K562 (cell line): ENCODE measurements around the gene EYA2.

Experiments used
- PHF20 ChIP-seq: fragments of 450-650 bp; IDR thresholded peaks from 2 replicates; pipeline ENCODE4 v1.6.1; 2018; ENCODE audit not compliant: partially characterized antibody
- RFX1 ChIP-seq: fragments of 450-650 bp; IDR thresholded peaks from 2 replicates; pipeline ENCODE4 v1.6.1; 2016; ENCODE audit warnings: mild to moderate bottlenecking, moderate library complexity
- RFX5 ChIP-seq: IDR thresholded peaks from 2 replicates; pipeline ENCODE4 v1.6.1; 2011; ENCODE audit warnings: low read depth, mild to moderate bottlenecking, improper control_type of control experiment, low read length
- SIX5 ChIP-seq, 2 experiments: IDR thresholded peaks; 2 replicates each; pipeline ENCODE4 v1.6.1; 2011; ENCODE audit warnings: low read length in 2 of 2, borderline replicate concordance in 1 of 2, low read depth in 1 of 2, mild to moderate bottlenecking in 1 of 2, moderate library complexity in 1 of 2; ENCODE audit not compliant: insufficient read depth in 1 of 2
- STAG1 ChIP-seq: sonication (generic); formaldehyde crosslinking; IDR thresholded peaks from 2 replicates; pipeline ENCODE4 v1.5.0; 2020; ENCODE audit warnings: missing genetic modification reagents, borderline replicate concordance
- ZZZ3 ChIP-seq: fragments of 450-650 bp; IDR thresholded peaks from 2 replicates; pipeline ENCODE4 v1.6.1; 2016; ENCODE audit warnings: antibody characterized with exemption, mild to moderate bottlenecking, moderate library complexity
- TF ChIP-seq, protein P1 (sequence below), 3 experiments: IDR thresholded peaks in 2 of 3; conservative IDR thresholded peaks in 1 of 3; 2 replicates each; pipeline ENCODE4 v1.5.1; 2011 to 2012; ENCODE audit warnings: low read length in 3 of 3, mild to moderate bottlenecking in 3 of 3, control low read depth in 2 of 3, improper control_type of control experiment in 1 of 3, inconsistent platforms in 1 of 3, low read depth in 1 of 3, mixed read lengths in 1 of 3, moderate library complexity in 1 of 3; ENCODE audit not compliant: insufficient read depth in 2 of 3

DNA sequence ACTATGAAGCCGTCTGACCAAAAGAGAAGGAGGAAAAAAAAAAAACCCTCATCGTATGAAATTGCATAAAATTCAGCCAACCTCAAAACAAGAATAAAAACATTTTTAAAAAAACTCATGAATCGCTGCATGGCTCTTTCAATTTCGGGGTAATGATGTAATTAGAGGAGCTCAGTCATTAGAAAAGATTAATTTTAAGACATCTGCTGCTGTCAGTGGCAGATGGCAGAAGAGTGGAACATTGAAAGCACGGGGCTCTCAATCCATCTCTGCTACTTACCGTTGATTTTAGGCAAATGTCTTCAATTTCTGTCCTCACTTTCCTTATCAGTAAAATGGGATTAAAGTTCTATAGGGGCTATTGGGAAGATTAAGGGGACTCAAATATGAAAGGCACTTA, 79.1 kb downstream of the EYA2 start:
- TF ChIP-seq RFX5: no peak
- TF ChIP-seq STAG1 (CRISPR knock-in tag): no peak
- TF ChIP-seq PHF20: no peak
- TF ChIP-seq SIX5 (IDR thresholded peaks at IDR 0.05; ENCODE audit: borderline replicate concordance in 1 of 2, insufficient read depth in 1 of 2, low read depth in 1 of 2, low read length in 2 of 2): no peak
- no peak for TF ChIP-seq ZZZ3
- TF ChIP-seq RFX1: no peak
- TF ChIP-seq, protein P1, sequence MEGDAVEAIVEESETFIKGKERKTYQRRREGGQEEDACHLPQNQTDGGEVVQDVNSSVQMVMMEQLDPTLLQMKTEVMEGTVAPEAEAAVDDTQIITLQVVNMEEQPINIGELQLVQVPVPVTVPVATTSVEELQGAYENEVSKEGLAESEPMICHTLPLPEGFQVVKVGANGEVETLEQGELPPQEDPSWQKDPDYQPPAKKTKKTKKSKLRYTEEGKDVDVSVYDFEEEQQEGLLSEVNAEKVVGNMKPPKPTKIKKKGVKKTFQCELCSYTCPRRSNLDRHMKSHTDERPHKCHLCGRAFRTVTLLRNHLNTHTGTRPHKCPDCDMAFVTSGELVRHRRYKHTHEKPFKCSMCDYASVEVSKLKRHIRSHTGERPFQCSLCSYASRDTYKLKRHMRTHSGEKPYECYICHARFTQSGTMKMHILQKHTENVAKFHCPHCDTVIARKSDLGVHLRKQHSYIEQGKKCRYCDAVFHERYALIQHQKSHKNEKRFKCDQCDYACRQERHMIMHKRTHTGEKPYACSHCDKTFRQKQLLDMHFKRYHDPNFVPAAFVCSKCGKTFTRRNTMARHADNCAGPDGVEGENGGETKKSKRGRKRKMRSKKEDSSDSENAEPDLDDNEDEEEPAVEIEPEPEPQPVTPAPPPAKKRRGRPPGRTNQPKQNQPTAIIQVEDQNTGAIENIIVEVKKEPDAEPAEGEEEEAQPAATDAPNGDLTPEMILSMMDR (IDR thresholded peaks at IDR 0.05 in 2 of 3, conservative IDR thresholded peaks at IDR 0.05 in 1 of 3; ENCODE audit: insufficient read depth in 2 of 3, low read depth in 1 of 3, low read length in 3 of 3): no peak
